ENCODE data around the gene CENPN. TPM values are rescaled to one million over a fixed set of nuclear protein-coding genes. Genes with fewer than 3 reads are reported as not detected.

The CENPN gene
- total and polyA plus RNA-seq, 2 of the 13 experiments (the other 11 are each of a cell fraction or from before 2014, with no cell fraction given), result 29.7 to 129 TPM

- CTCF ChIA-PET (ENCODE audit: low intra/inter-chr PET ratio, low total read pairs), result no interaction called here
Measured at GRCh38 chr16:80982646-80983045, 24.4 kb upstream of the CENPN start.

More at GRCh38 chr16:80982646-80983045, 24.4 kb upstream of the CENPN start:
- Histone ChIP-seq H3K9ac (ENCODE audit: insufficient read depth, low read depth, low read length) (no peak overlapping the region), H3K36me3 (replicated peaks in 1 of 2; ENCODE audit: control insufficient read depth in 1 of 2, insufficient read depth in 2 of 2, low read length in 2 of 2) (peaks cover 3 to 16% of the 10 kb centered on the region in 2 experiments; a peak in 4 of 5 replicates), H3K4me2 (ENCODE audit: low read depth, low read length) (no peak overlapping the region), H2AFZ (ENCODE audit: low read length) (no peak overlapping the region), H3K4me3 (replicated peaks in 1 of 3; ENCODE audit: insufficient read depth in 1 of 3, low read depth in 2 of 3, low read length in 3 of 3) (no peak overlapping the region), H3K4me1 (ENCODE audit: insufficient read depth, low read length) (peaks cover 40% of the 10 kb centered on the region), H3K9me3 (ENCODE audit: low read length) (no peaks in the 10 kb centered on the region), H3K27ac (ENCODE audit: extremely low read length, insufficient read depth, low read length) (no peak overlapping the region), H3K79me2 (ENCODE audit: insufficient read depth, low read length) (peaks cover 39% of the 10 kb centered on the region), H4K20me1 (ENCODE audit: insufficient read depth, low read length) (no peaks in the 10 kb centered on the region), H3K27me3 (ENCODE audit: control insufficient read depth in 1 of 2, insufficient read depth in 2 of 2, low read length in 2 of 2) (no peaks in the 10 kb centered on the region)
- DNase-seq (ENCODE audit: low spot score), result no peak
- intact Hi-C loops (cut with micrococcal nuclease; ENCODE audit: unreplicated experiment), result no loop called here
- in situ Hi-C loops (cut with HindIII; ENCODE audit: extremely low pct_ligation_motif_present, low pct_unique_long_range_greater_than_20kb), result no loop called here
- BruUV-seq (replicated peaks), result no TSS peak
- WGBS (ENCODE audit: low lambda C conversion rate), result 74% methylated on average over 4 of the region's 4 CpGs
- FAIRE-seq, result no peak
- TF ChIP-seq LBX2 (CRISPR knock-in tag; IDR thresholded peaks at IDR 0.05; ENCODE audit: borderline replicate concordance) (no peak), SCMH1 (CRISPR knock-in tag; IDR thresholded peaks at IDR 0.05; ENCODE audit: borderline replicate concordance) (no peak), FOXO1 (CRISPR knock-in tag; IDR thresholded peaks at IDR 0.05) (no peak), E2F2 (CRISPR knock-in tag; IDR thresholded peaks at IDR 0.05; ENCODE audit: borderline replicate concordance) (no peak), SIN3B (IDR thresholded peaks at IDR 0.05; ENCODE audit: low read length) (no peak), MEIS1 (CRISPR knock-in tag; IDR thresholded peaks at IDR 0.05; ENCODE audit: borderline replicate concordance) (no peak), ERF (CRISPR knock-in tag; IDR thresholded peaks at IDR 0.05) (no peak), FOSL1 (CRISPR knock-in tag; IDR thresholded peaks at IDR 0.05; ENCODE audit: borderline replicate concordance) (no peak), POLR2A (IDR thresholded peaks at IDR 0.05; ENCODE audit: insufficient read depth in 1 of 2, low read depth in 2 of 2, low read length in 2 of 2) (no peak), SP4 (CRISPR knock-in tag; IDR thresholded peaks at IDR 0.05) (no peak), ZNF878 (CRISPR knock-in tag; IDR thresholded peaks at IDR 0.05) (no peak), SKI (IDR thresholded peaks at IDR 0.05; ENCODE audit: partially characterized antibody) (no peak), AHR (CRISPR knock-in tag; IDR thresholded peaks at IDR 0.05) (no peak), CSRNP1 (CRISPR knock-in tag; IDR thresholded peaks at IDR 0.05) (no peak), PHF21A (CRISPR knock-in tag; IDR thresholded peaks at IDR 0.05) (no peak), ATF6 (CRISPR knock-in tag; conservative IDR thresholded peaks at IDR 0.05) (no peak), ZKSCAN1 (IDR thresholded peaks at IDR 0.05; ENCODE audit: low read length) (no peak), RFXAP (CRISPR knock-in tag; IDR thresholded peaks at IDR 0.05; ENCODE audit: borderline replicate concordance) (no peak), GABPA (IDR thresholded peaks at IDR 0.05; ENCODE audit: low read depth, low read length) (no peak), GABPA (CRISPR knock-in tag; IDR thresholded peaks at IDR 0.05; ENCODE audit: low read depth) (no peak)
- POLR2A ChIA-PET, result no interaction called here
- no peak for ATAC-seq

Measured in HepG2 (cell line).